Trophoblast cell (in vitro differentiated cells and primary cell): ENCODE measurements around the gene EEF1G.
A peak's percentile ranks its signal among the peaks of the same experiment; 100 is the strongest.

Experiments
- DNase-seq, 2 donors: peaks; one replicate each; pipeline ENCODE4 v3.0.0-alpha.2; 2016
- H2AFZ ChIP-seq: 2 replicates; pipeline ENCODE4 v1.6.1; 2013; ENCODE audit warnings: low read length, moderate library complexity, mild to moderate bottlenecking; ENCODE audit not compliant: insufficient read depth, poor library complexity
- H2AK5ac ChIP-seq: 2 replicates; pipeline ENCODE4 v1.6.1; 2013; ENCODE audit warnings: mild to moderate bottlenecking, low read length
- H2BK120ac ChIP-seq: 2 replicates; pipeline ENCODE4 v1.6.1; 2013; ENCODE audit warnings: low read length, mild to moderate bottlenecking, moderate library complexity; ENCODE audit not compliant: insufficient read depth, poor library complexity
- H2BK12ac ChIP-seq: 2 replicates; pipeline ENCODE4 v1.6.1; 2013; ENCODE audit warnings: mild to moderate bottlenecking, low read length, moderate library complexity
- H2BK5ac ChIP-seq: 2 replicates; pipeline ENCODE4 v1.6.1; 2013; ENCODE audit warnings: low read length, low read depth, moderate library complexity, mild to moderate bottlenecking; ENCODE audit not compliant: poor library complexity
- H3K14ac ChIP-seq: 2 replicates; pipeline ENCODE4 v1.6.1; 2013; ENCODE audit warnings: mild to moderate bottlenecking, low read length
- H3K18ac ChIP-seq: 2 replicates; pipeline ENCODE4 v1.6.1; 2013; ENCODE audit warnings: mild to moderate bottlenecking, low read length
- H3K23ac ChIP-seq: 2 replicates; pipeline ENCODE4 v1.6.1; 2013; ENCODE audit warnings: low read length
- H3K27ac ChIP-seq: 2 replicates; pipeline ENCODE4 v1.5.1; 2013; ENCODE audit warnings: low read depth, mild to moderate bottlenecking, inconsistent platforms, low read length, moderate library complexity
- H3K27me3 ChIP-seq: 2 replicates; pipeline ENCODE4 v1.6.1; 2013; ENCODE audit warnings: inconsistent platforms, mild to moderate bottlenecking, low read length, moderate library complexity; ENCODE audit not compliant: insufficient read depth
- H3K36me3 ChIP-seq, 2 experiments: 1 replicate in 1 of 2; 2 replicates in 1 of 2; pipeline ENCODE4 v1.6.1; 2013; ENCODE audit warnings: low read length in 2 of 2, mild to moderate bottlenecking in 2 of 2, moderate library complexity in 1 of 2; ENCODE audit not compliant: insufficient read depth in 2 of 2, control insufficient read depth in 1 of 2
- H3K4ac ChIP-seq: 2 replicates; pipeline ENCODE4 v1.6.1; 2013; ENCODE audit warnings: low read depth, mild to moderate bottlenecking, low read length, moderate library complexity
- H3K4me1 ChIP-seq, 2 experiments: 1 replicate in 1 of 2; 2 replicates in 1 of 2; pipeline ENCODE4 v1.6.1; 2013; ENCODE audit warnings: low read length in 2 of 2, mild to moderate bottlenecking in 2 of 2, moderate library complexity in 1 of 2; ENCODE audit not compliant: insufficient read depth in 2 of 2, control insufficient read depth in 1 of 2
- H3K4me2 ChIP-seq: 2 replicates; pipeline ENCODE4 v1.6.1; 2013; ENCODE audit warnings: inconsistent platforms, mild to moderate bottlenecking, low read length, moderate library complexity
- H3K4me3 ChIP-seq: 2 replicates; pipeline ENCODE4 v1.5.1; 2013; ENCODE audit warnings: mild to moderate bottlenecking, low read depth, low read length, inconsistent platforms
- H3K79me1 ChIP-seq: one replicate; pipeline ENCODE4 v1.6.1; 2013; ENCODE audit warnings: low read length
- H3K79me2 ChIP-seq: 2 replicates; pipeline ENCODE4 v1.6.1; 2013; ENCODE audit warnings: low read length, mild to moderate bottlenecking; ENCODE audit not compliant: control insufficient read depth, insufficient read depth, poor library complexity
- H3K9ac ChIP-seq: 2 replicates; pipeline ENCODE4 v1.6.1; 2013; ENCODE audit warnings: mild to moderate bottlenecking, low read length
- H3K9me3 ChIP-seq: 2 replicates; pipeline ENCODE4 v1.6.1; 2013; ENCODE audit warnings: low read depth, mild to moderate bottlenecking, control low read depth, inconsistent platforms, low read length; ENCODE audit not compliant: insufficient read depth
- H4K12ac ChIP-seq: 2 replicates; pipeline ENCODE4 v1.6.1; 2013; ENCODE audit warnings: low read depth, mild to moderate bottlenecking, low read length, moderate library complexity
- H4K8ac ChIP-seq: 2 replicates; pipeline ENCODE4 v1.6.1; 2013; ENCODE audit warnings: low read depth, mild to moderate bottlenecking, low read length, moderate library complexity
- H4K91ac ChIP-seq: one replicate; pipeline ENCODE4 v1.6.1; 2013; ENCODE audit warnings: low read depth, mild to moderate bottlenecking, low read length, moderate library complexity
- WGBS: extraction: QIAGEN DNeasy Blood & Tissue Kit; methylation state at CpG from one replicate; pipeline ENCODE4 v1.1.7; 2013; ENCODE audit warnings: missing lambda C conversion rate; ENCODE audit not compliant: insufficient read length, insufficient coverage; ENCODE audit errors: extremely low coverage; 5-methylcytosine and 5-hydroxymethylcytosine counted together

EEF1G gene

GRCh38 chr11:62539238-62539925 lies 34.3 kb downstream of the EEF1G start:
- peak in 1 of 2 donors; percentile 35 for DNase-seq
- H3K36me3 ChIP-seq: peaks cover 70 to 71% of the 10 kb centered on the region in 2 experiments
- no peak overlapping the region for H2BK5ac ChIP-seq
- H2BK120ac ChIP-seq: no peak overlapping the region
- H4K8ac ChIP-seq: no peak overlapping the region
- H3K27me3 ChIP-seq: no peaks in the 10 kb centered on the region
- no peak overlapping the region for H4K91ac ChIP-seq
- H3K9ac ChIP-seq: no peak overlapping the region
- H4K12ac ChIP-seq: no peak overlapping the region
- no peak overlapping the region for H2AK5ac ChIP-seq
- peaks cover 71% of the 10 kb centered on the region for H3K79me2 ChIP-seq
- peak overlapping the region; percentile 49 for H3K14ac ChIP-seq
- H3K27ac ChIP-seq: peak overlapping the region; percentile 18
- no peak overlapping the region for H2AFZ ChIP-seq
- no CpG with 5 or more reads among the region's 13 CpGs for WGBS
- peaks cover 8% of the 10 kb centered on the region for H3K9me3 ChIP-seq
- H3K79me1 ChIP-seq: peaks cover 22% of the 10 kb centered on the region
- no peak overlapping the region for H2BK12ac ChIP-seq
- H3K4ac ChIP-seq: peak overlapping the region; percentile 99
- no peak overlapping the region for H3K23ac ChIP-seq
- H3K4me2 ChIP-seq: peak overlapping the region; percentile 23
- peak overlapping the region; percentile 27 for H3K18ac ChIP-seq
- H3K4me3 ChIP-seq: no peak overlapping the region
- peaks cover 30 to 46% of the 10 kb centered on the region in 2 experiments for H3K4me1 ChIP-seq

- Histone ChIP-seq H3K23ac (no peak overlapping the region), H3K9me3 (peaks cover 8% of the 10 kb centered on the region), H3K27me3 (no peaks in the 10 kb centered on the region), H3K4me1 (peaks cover 29 to 46% of the 10 kb centered on the region in 2 experiments), H3K4me2 (peak overlapping the region; percentile 22), H2BK120ac (no peak overlapping the region), H4K12ac (no peak overlapping the region), H2AFZ (no peak overlapping the region), H3K27ac (no peak overlapping the region), H3K79me1 (peaks cover 16% of the 10 kb centered on the region), H4K8ac (no peak overlapping the region), H3K4ac (peak overlapping the region; percentile 88), H3K4me3 (no peak overlapping the region), H2AK5ac (no peak overlapping the region), H3K14ac (no peak overlapping the region), H3K18ac (no peak overlapping the region), H3K79me2 (peaks cover 64% of the 10 kb centered on the region), H2BK5ac (no peak overlapping the region), H2BK12ac (no peak overlapping the region), H4K91ac (no peak overlapping the region), H3K9ac (no peak overlapping the region), H3K36me3 (peaks cover 74 to 76% of the 10 kb centered on the region in 2 experiments)
- no CpG with 5 or more reads among the region's 19 CpGs for whole genome bisulfite sequencing
- DNase-seq: no peak
Measured at GRCh38 chr11:62538470-62539237, 35.0 kb downstream of the EEF1G start.

GRCh38 chr11:62536301-62536957 lies 37.3 kb downstream of the EEF1G start:
- peaks cover 4% of the 10 kb centered on the region for H3K79me1 ChIP-seq
- H3K27me3 ChIP-seq: no peaks in the 10 kb centered on the region
- no peak overlapping the region for H4K12ac ChIP-seq
- no peak for DNase-seq
- no peak overlapping the region for H4K91ac ChIP-seq
- no peak overlapping the region for H2BK120ac ChIP-seq
- no peak overlapping the region for H3K4me3 ChIP-seq
- H3K4me1 ChIP-seq: peaks cover 18 to 29% of the 10 kb centered on the region in 2 experiments
- H3K18ac ChIP-seq: no peak overlapping the region
- H3K36me3 ChIP-seq: peaks cover 83 to 84% of the 10 kb centered on the region in 2 experiments
- H3K9ac ChIP-seq: no peak overlapping the region
- H3K14ac ChIP-seq: no peak overlapping the region
- no peak overlapping the region for H2BK12ac ChIP-seq
- peak overlapping the region; percentile 4 for H3K4ac ChIP-seq
- no peak overlapping the region for H3K27ac ChIP-seq
- no peak overlapping the region for H2AK5ac ChIP-seq
- peaks cover 44% of the 10 kb centered on the region for H3K79me2 ChIP-seq
- H4K8ac ChIP-seq: no peak overlapping the region
- H2BK5ac ChIP-seq: no peak overlapping the region
- H3K9me3 ChIP-seq: peaks cover 3% of the 10 kb centered on the region
- no CpG with 5 or more reads among the region's 21 CpGs for WGBS
- no peak overlapping the region for H3K4me2 ChIP-seq
- no peak overlapping the region for H3K23ac ChIP-seq
- no peak overlapping the region for H2AFZ ChIP-seq

- Histone ChIP-seq H2BK120ac (no peak overlapping the region), H3K4ac (no peak overlapping the region), H3K14ac (no peak overlapping the region), H3K4me2 (no peak overlapping the region), H3K79me1 (peaks cover 4% of the 10 kb centered on the region), H3K36me3 (peaks cover 83 to 85% of the 10 kb centered on the region in 2 experiments), H3K27me3 (no peaks in the 10 kb centered on the region), H3K18ac (no peak overlapping the region), H4K8ac (no peak overlapping the region), H3K27ac (no peak overlapping the region), H3K4me1 (peaks cover 12 to 23% of the 10 kb centered on the region in 2 experiments), H4K12ac (no peak overlapping the region), H3K9me3 (peaks cover 4% of the 10 kb centered on the region), H3K9ac (no peak overlapping the region), H3K4me3 (no peak overlapping the region), H3K79me2 (peaks cover 38% of the 10 kb centered on the region), H2AFZ (no peak overlapping the region), H4K91ac (no peak overlapping the region), H2BK12ac (no peak overlapping the region), H2AK5ac (no peak overlapping the region), H2BK5ac (no peak overlapping the region), H3K23ac (no peak overlapping the region)
- WGBS: no CpG with 5 or more reads among the region's 12 CpGs
- DNase-seq: no peak
Measured at GRCh38 chr11:62535802-62536201, 37.9 kb downstream of the EEF1G start.
